GM19239 (cell line): ENCODE measurements around the gene PCMT1.
"Not testable (repeated sequence)": the region's sequence is repeated elsewhere in the genome, so short reads cannot be mapped to it uniquely, and the experiment has no call there.

ENCODE experiments used
- DNase-seq: peaks from one replicate; pipeline ENCODE4 v3.0.0; 2011; ENCODE audit warnings: low spot score; ENCODE audit not compliant: insufficient read length
- FAIRE-seq: peaks from 2 replicates; lab custom pipeline; 2011; peaks lifted over from hg19 to GRCh38; lab: Jason Lieb, UNC

Gene PCMT1

GRCh38 chr6:149851461-149852110 is 102.0 kb downstream of the PCMT1 start:
- DNase-seq = no peak
- no peak for FAIRE-seq

- DNase-seq = no peak
- no peak for FAIRE-seq
These were observed 102.6 kb downstream of the PCMT1 start for GRCh38 chr6:149852180-149852579.

GRCh38 chr6:149852881-149853280 is 103.3 kb downstream of the PCMT1 start:
- DNase-seq (no peak), FAIRE-seq (no peak)

- not testable (repeated sequence) for FAIRE-seq, DNase-seq
These were observed 104.5 kb downstream of the PCMT1 start for GRCh38 chr6:149854017-149854416.

GRCh38 chr6:149854532-149854931 is 105.0 kb downstream of the PCMT1 start:
- no peak for DNase-seq
- FAIRE-seq = no peak

GRCh38 chr6:149855040-149855654 is 105.6 kb downstream of the PCMT1 start:
- DNase-seq = no peak
- FAIRE-seq = no peak

- DNase-seq (no peak), FAIRE-seq (no peak)
These were observed 106.2 kb downstream of the PCMT1 start for GRCh38 chr6:149855741-149856140.

GRCh38 chr6:149856256-149856994 is 106.9 kb downstream of the PCMT1 start:
- DNase-seq = no peak

GRCh38 chr6:149857541-149857940 is 108.0 kb downstream of the PCMT1 start:
- FAIRE-seq (no peak), DNase-seq (no peak)

More at GRCh38 chr6:149856256-149856994, 106.9 kb downstream of the PCMT1 start:
- no peak for FAIRE-seq

- no peak for DNase-seq
- no peak for FAIRE-seq
These were observed 109.8 kb downstream of the PCMT1 start for GRCh38 chr6:149859368-149859767.

- DNase-seq (no peak), FAIRE-seq (no peak)
These were observed 110.4 kb downstream of the PCMT1 start for GRCh38 chr6:149859938-149860337.

GRCh38 chr6:149860513-149860833 is 110.9 kb downstream of the PCMT1 start:
- FAIRE-seq (no peak), DNase-seq (no peak)
